Measurements from ENCODE around the gene ACP3. TPM values are rescaled to one million over a fixed set of nuclear protein-coding genes. Genes with fewer than 3 reads are reported as not detected.

The ACP3 gene
- total and polyA plus RNA-seq, 9 of the 15 experiments (the other 6 are each of a cell fraction or from before 2014, with no cell fraction given), result 0.08 to 1.1 (median 0.21) TPM

GRCh38 chr3:132378846-132379245 is 61.6 kb downstream of the ACP3 start:
- ATAC-seq (no peak), DNase-seq (ENCODE audit: extremely low read depth in 1 of 4, low spot score in 3 of 4) (no peak), FAIRE-seq (no peak)
- H3K9me3 ChIP-seq (replicated peaks; ENCODE audit: control insufficient read depth, insufficient read depth, low read depth, low read length), result no peaks in the 10 kb centered on the region
- WGBS (ENCODE audit: insufficient coverage, low coverage, missing lambda C conversion rate), result 8% methylated on average over 2 of the region's 2 CpGs
- CTCF ChIA-PET (ENCODE audit: low intra/inter-chr PET ratio), result no interaction called here
- intact Hi-C loops (cut with micrococcal nuclease), result no loop called here
- POLR2A ChIA-PET, result no interaction called here
- no peak overlapping the region for H2AFZ ChIP-seq (ENCODE audit: low read depth, low read length)
- no peaks in the 10 kb centered on the region for H4K20me1 ChIP-seq (replicated peaks; ENCODE audit: control insufficient read depth, insufficient read depth, low read length)
- no TSS peak for BruUV-seq (replicated peaks)
- H3K27ac ChIP-seq (ENCODE audit: extremely low read depth, low read depth, low read length), result no peak overlapping the region
- no peaks in the 10 kb centered on the region for H3K79me2 ChIP-seq (ENCODE audit: control insufficient read depth, insufficient read depth, low read length)
- no peak for TF ChIP-seq SAFB2 (IDR thresholded peaks at IDR 0.05; ENCODE audit: borderline replicate concordance, low read depth, low read length, severe bottlenecking)
- TF ChIP-seq U2AF1 (optimal IDR thresholded peaks at IDR 0.05; ENCODE audit: low read depth, low read length), result no peak
- TF ChIP-seq KDM1A (IDR thresholded peaks at IDR 0.05), result no peak
- TF ChIP-seq HDGF (IDR thresholded peaks at IDR 0.05), result no peak
- no peak for TF ChIP-seq SP1 (CRISPR knock-in tag; IDR thresholded peaks at IDR 0.05)
- no peak for TF ChIP-seq ZNF76 (CRISPR knock-in tag; IDR thresholded peaks at IDR 0.05; ENCODE audit: borderline replicate concordance)
- TF ChIP-seq ZNF24 (IDR thresholded peaks at IDR 0.05), result no peak
- no peak for TF ChIP-seq NELFE (IDR thresholded peaks at IDR 0.05; ENCODE audit: insufficient read depth, insufficient read length)
- no peak for TF ChIP-seq ZFP36 (IDR thresholded peaks at IDR 0.05; ENCODE audit: low read depth, low read length, partially characterized antibody)
- no peak for TF ChIP-seq DMBX1 (CRISPR knock-in tag; IDR thresholded peaks at IDR 0.05; ENCODE audit: borderline replicate concordance)
- no peak for TF ChIP-seq ZNF695 (CRISPR knock-in tag; IDR thresholded peaks at IDR 0.05)
- no peak for TF ChIP-seq CGGBP1 (CRISPR knock-in tag; IDR thresholded peaks at IDR 0.05)
- TF ChIP-seq ARID4B (CRISPR knock-in tag; IDR thresholded peaks at IDR 0.05), result no peak
- TF ChIP-seq SUPT5H (IDR thresholded peaks at IDR 0.05), result no peak
- peaks cover 0 to 4% of the 10 kb centered on the region in 2 experiments; a peak in 2 of 5 replicates for H3K27me3 ChIP-seq (ENCODE audit: control insufficient read depth in 2 of 2, insufficient read depth in 2 of 2, low read length in 2 of 2)
- H3K9ac ChIP-seq (ENCODE audit: insufficient read depth in 1 of 2, low read depth in 2 of 2, low read length in 2 of 2), result no peak overlapping the region
- in situ Hi-C loops (cut with MboI), result loop anchor here (25.0 kb wide), 1 partner anchor 592 kb away; no protein-coding TSS in a partner anchor
- H3K4me3 ChIP-seq, result no peak overlapping the region
- no peaks in the 10 kb centered on the region for H3K4me1 ChIP-seq (replicated peaks in 1 of 2; ENCODE audit: control insufficient read depth in 2 of 2, insufficient read depth in 2 of 2, low read length in 2 of 2)
- no peak overlapping the region for H3K4me2 ChIP-seq (ENCODE audit: insufficient read depth, low read length)
- H3K36me3 ChIP-seq (ENCODE audit: control insufficient read depth, insufficient read depth, low read length), result no peaks in the 10 kb centered on the region
- no peaks in the 10 kb centered on the region for H3K9me1 ChIP-seq (ENCODE audit: control insufficient read depth, insufficient read depth, low read length)

Data from K562 (cell line).